Muscle layer of duodenum (tissue), 2 donors: ENCODE results near the gene SLC66A3.

Source experiments
- H3K27ac ChIP-seq: one replicate; pipeline ENCODE4 v1.7.0; 2013; ENCODE audit warnings: mild to moderate bottlenecking, low read length
- H3K27me3 ChIP-seq: one replicate; pipeline ENCODE4 v1.7.0; 2013; ENCODE audit warnings: low read depth, mild to moderate bottlenecking, control low read depth, low read length
- H3K36me3 ChIP-seq, 2 donors: one replicate each; pipeline ENCODE4 v1.7.0; 2013; ENCODE audit warnings: low read length in 2 of 2, control low read depth in 1 of 2, mild to moderate bottlenecking in 1 of 2; ENCODE audit not compliant: insufficient read depth in 2 of 2, control insufficient read depth in 1 of 2
- H3K4me1 ChIP-seq, 2 donors: one replicate each; pipeline ENCODE4 v1.7.0; 2013; ENCODE audit warnings: low read length in 2 of 2, mild to moderate bottlenecking in 2 of 2, control low read depth in 1 of 2, moderate library complexity in 1 of 2; ENCODE audit not compliant: insufficient read depth in 2 of 2, control insufficient read depth in 1 of 2
- H3K4me3 ChIP-seq, 2 donors: one replicate each; pipeline ENCODE4 v1.7.0; 2013; ENCODE audit warnings: low read length in 2 of 2, low read depth in 1 of 2, mild to moderate bottlenecking in 1 of 2
- H3K9me3 ChIP-seq, 2 donors: one replicate each; pipeline ENCODE4 v1.7.0; 2013; ENCODE audit warnings: low read length in 2 of 2, control low read depth in 1 of 2, mild to moderate bottlenecking in 1 of 2; ENCODE audit not compliant: control insufficient read depth in 1 of 2
- donor health status: healthy.

SLC66A3 gene

GRCh38 chr2:11155381-11156035 lies at the start of gene SLC66A3:
Gene SLC66A3, plus strand, starts transcription at chr2:11155467. Its CDS starts 80 bp downstream, at chr2:11155547.
- Histone ChIP-seq H3K9me3 (no peaks in the 10 kb centered on the region), H3K4me1 (peaks cover 0 to 12% of the 10 kb centered on the region in 2 donors), H3K27me3 (no peaks in the 10 kb centered on the region), H3K27ac (peak within 1 kb of the TSS; percentile 94), H3K36me3 (no peaks in the 10 kb centered on the region), H3K4me3 (peak within 1 kb of the TSS; percentile 70 to 91)

DNA sequence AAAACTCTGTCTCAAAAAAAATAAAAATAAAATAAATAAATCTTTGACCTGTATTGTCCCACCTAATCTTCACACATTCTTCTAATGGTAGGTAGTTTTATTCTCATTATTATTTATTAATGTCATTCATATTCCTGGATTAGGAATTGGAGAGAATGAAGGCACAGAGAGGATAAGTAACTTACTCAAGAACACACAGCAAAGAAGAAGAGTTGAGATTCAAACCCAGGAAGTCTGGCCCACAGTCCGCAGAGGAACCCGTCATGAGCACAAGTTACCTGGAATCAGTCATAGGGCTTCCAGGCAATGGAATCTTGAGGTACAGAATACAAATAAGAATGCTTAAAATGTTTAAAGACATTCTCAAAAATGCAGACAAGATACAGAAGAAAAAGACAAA lies 46.3 kb upstream of the SLC66A3 start:
- Histone ChIP-seq H3K27me3 (no peaks in the 10 kb centered on the region), H3K36me3 (no peaks in the 10 kb centered on the region), H3K9me3 (no peaks in the 10 kb centered on the region), H3K27ac (no peak overlapping the region), H3K4me3 (no peak overlapping the region), H3K4me1 (no peaks in the 10 kb centered on the region)

GRCh38 chr2:11112870-11113428 lies 42.3 kb upstream of the SLC66A3 start:
- Histone ChIP-seq H3K27me3 (no peaks in the 10 kb centered on the region), H3K9me3 (no peaks in the 10 kb centered on the region), H3K4me1 (no peaks in the 10 kb centered on the region), H3K27ac (no peak overlapping the region), H3K36me3 (no peaks in the 10 kb centered on the region), H3K4me3 (no peak overlapping the region)

DNA sequence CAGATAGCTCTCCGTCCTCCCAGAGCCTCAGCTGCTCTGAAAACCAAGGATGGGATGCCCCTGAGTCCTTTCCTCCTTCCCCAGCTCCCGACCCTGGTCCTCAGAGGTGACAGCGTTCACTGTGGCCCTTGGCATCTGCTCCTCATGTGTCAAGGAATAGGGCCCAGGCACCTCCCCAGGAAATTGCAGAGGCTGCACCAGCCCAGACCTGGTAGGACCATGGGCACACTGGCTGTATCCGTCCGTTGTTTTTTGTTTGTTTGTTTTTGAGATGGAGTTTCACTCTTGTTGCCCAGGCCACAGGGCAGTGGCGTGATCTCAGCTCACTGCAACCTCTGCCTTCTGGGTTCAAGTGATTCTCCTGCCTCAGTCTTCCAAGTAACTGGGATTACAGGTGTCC lies 37.5 kb upstream of the SLC66A3 start:
- no peaks in the 10 kb centered on the region for H3K4me1 ChIP-seq
- no peaks in the 10 kb centered on the region for H3K9me3 ChIP-seq
- no peak overlapping the region for H3K4me3 ChIP-seq
- H3K36me3 ChIP-seq, result no peaks in the 10 kb centered on the region
- H3K27me3 ChIP-seq, result no peaks in the 10 kb centered on the region
- H3K27ac ChIP-seq, result no peak overlapping the region

GRCh38 chr2:11118761-11119160 lies 36.5 kb upstream of the SLC66A3 start:
- Histone ChIP-seq H3K27me3 (no peaks in the 10 kb centered on the region), H3K9me3 (no peaks in the 10 kb centered on the region), H3K27ac (no peak overlapping the region), H3K36me3 (no peaks in the 10 kb centered on the region), H3K4me1 (no peaks in the 10 kb centered on the region), H3K4me3 (no peak overlapping the region)

GRCh38 chr2:11121099-11121822 lies 34.0 kb upstream of the SLC66A3 start:
- Histone ChIP-seq H3K36me3 (no peaks in the 10 kb centered on the region), H3K4me1 (no peaks in the 10 kb centered on the region), H3K27ac (no peak overlapping the region), H3K9me3 (no peaks in the 10 kb centered on the region), H3K27me3 (peaks cover 4% of the 10 kb centered on the region), H3K4me3 (no peak overlapping the region)

- Histone ChIP-seq H3K4me3 (no peak overlapping the region), H3K9me3 (no peaks in the 10 kb centered on the region), H3K4me1 (no peaks in the 10 kb centered on the region), H3K36me3 (no peaks in the 10 kb centered on the region), H3K27me3 (peaks cover 4% of the 10 kb centered on the region), H3K27ac (no peak overlapping the region)
Observed at GRCh38 chr2:11121823-11122155, 33.5 kb upstream of the SLC66A3 start.

DNA sequence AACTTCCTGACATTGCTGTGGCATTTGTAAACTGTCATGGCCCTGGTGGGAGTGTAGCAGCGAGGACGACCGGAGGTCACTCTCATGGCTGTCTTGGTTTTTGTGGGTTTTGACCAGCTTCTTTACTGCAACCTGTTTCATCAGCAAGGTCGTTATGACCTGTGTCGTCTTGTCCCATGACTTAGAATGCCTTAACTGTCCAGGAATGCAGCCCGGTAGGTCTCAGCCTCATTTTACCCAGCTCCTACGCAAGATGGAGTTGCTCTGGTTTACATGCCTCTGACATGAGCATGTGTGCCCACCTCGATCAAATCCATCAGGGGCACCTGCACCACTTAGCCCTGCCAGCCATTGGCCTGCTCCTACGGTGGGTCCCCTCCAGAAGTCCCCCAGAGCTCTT lies 32.9 kb upstream of the SLC66A3 start:
- Histone ChIP-seq H3K36me3 (no peaks in the 10 kb centered on the region), H3K27me3 (peaks cover 4% of the 10 kb centered on the region), H3K4me3 (no peak overlapping the region), H3K27ac (no peak overlapping the region), H3K4me1 (no peaks in the 10 kb centered on the region), H3K9me3 (no peaks in the 10 kb centered on the region)

GRCh38 chr2:11123001-11123809 lies 32.1 kb upstream of the SLC66A3 start:
- Histone ChIP-seq H3K27ac (no peak overlapping the region), H3K4me1 (no peaks in the 10 kb centered on the region), H3K36me3 (no peaks in the 10 kb centered on the region), H3K4me3 (no peak overlapping the region), H3K27me3 (peaks cover 4% of the 10 kb centered on the region), H3K9me3 (no peaks in the 10 kb centered on the region)

GRCh38 chr2:11123856-11124759 lies 31.2 kb upstream of the SLC66A3 start:
- peaks cover 0 to 3% of the 10 kb centered on the region in 2 donors for H3K4me1 ChIP-seq
- peaks cover 4% of the 10 kb centered on the region for H3K27me3 ChIP-seq
- H3K9me3 ChIP-seq, result no peaks in the 10 kb centered on the region
- no peak overlapping the region for H3K27ac ChIP-seq
- no peaks in the 10 kb centered on the region for H3K36me3 ChIP-seq
- no peak overlapping the region for H3K4me3 ChIP-seq
